TTC549 (cell line): ENCODE results near the gene RBBP5.

ENCODE experiments used
- FAIRE-seq: peaks from 2 replicates; lab custom pipeline; 2012; peaks lifted over from hg19 to GRCh38; lab: Jason Lieb, UNC

RBBP5 gene

DNA sequence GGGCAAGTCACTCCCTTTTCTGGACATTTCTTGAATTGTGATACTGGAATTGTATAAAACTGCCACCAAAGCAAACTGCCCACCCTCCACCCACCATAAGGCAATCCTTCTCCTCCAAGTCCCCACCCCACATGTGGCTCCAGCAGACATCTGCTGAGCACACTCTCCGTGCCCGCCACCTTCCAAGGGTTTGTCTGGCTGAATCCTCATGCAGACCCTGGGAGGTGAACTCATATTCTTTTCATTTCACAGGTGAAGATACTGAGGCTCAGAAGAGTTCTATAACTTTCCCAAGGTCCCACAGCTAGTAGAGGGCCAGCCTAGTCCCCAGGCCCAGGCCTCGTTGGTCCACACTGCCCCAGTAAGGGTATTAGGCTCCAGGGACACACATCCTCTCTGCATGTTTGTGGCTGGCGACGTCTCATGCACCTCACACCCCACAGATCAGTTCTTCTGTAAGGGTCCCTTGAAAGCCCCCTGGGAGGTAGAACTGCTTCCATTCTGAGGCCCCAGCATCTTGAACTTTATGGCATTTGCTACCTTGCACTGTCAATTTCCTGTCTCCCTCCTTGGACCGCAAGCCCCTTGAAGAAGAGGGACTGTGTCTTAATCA, 64.7 kb downstream of the RBBP5 start:
- no peak for FAIRE-seq

DNA sequence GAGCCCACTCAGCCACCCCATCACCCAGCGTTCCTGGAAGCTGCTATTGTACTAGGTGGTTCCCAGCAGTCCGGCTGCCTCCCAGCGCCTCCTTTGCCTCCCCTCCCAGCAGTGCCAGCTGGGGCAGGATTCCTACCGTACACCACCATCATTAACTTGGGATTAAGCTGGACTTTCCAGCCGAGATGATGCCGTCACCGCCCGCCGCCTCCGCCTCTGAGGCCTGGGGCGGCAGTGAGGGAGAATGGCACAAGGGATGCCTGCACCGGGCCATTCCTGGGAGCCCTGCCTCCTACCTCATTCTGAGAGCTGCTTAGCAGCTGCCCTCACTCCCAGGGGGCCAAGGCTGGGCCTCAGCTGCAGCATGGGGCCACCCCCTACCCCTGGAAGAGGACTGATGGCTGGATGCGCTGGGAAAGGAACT, 65.6 kb downstream of the RBBP5 start:
- FAIRE-seq, result no peak

DNA sequence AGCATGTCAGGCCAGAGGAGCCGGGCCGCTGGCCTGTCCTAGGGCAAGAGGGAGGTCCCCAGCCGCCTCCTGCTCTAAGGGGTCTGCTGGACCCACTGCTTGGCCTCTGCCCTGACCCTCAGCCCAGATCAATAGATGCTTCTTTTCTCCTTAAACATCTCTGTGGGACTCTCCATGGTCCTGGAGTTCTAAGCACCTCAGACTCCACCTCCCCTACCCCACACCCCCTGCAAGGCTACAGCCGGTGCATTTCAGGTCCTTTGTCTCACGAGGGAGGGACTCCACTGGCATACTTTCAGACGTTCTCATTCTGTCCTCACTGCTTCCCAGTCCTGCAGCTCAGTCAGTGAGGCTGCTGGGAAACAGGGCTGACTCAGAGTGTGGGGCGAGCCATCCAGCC, 67.8 kb downstream of the RBBP5 start:
- no peak for FAIRE-seq

DNA sequence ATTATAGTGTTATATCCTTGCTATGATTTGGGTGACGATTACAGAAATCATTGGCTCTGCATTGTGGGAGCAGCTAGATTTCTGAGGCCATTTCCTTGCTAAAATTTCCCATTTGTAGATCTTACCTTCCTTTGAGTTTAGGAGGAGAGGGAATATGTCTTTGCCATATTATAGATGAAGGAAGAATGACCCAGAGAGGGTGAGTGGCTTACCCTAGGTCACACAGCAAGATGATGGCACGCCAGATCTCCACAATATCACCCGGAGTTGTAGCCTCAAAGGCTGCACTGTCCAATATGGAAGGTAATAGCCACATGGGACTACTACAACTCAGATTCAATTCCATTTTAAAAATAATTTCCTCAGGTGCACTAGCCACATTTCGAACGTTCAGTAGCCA, 68.5 kb downstream of the RBBP5 start:
- FAIRE-seq, result no peak

DNA sequence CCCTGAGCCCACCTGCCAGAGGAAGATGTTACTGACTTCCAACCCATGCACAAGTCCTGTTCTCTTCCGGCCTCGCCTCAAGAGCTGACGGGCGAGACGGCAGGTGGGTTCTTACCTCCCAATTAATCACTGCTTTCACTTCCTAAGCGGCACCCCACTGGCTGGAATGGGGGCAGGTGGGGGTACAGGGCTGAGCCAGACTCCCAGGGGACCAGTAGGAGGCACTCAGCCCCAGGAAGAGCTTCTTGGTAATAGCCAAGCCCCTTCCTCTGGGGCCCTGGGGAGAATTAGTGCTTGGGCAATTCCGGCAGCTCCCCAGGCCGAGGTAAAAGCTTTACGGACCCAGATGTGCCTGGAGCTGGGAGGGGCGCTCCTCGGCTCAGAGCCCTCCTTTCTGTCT, 69.1 kb downstream of the RBBP5 start:
- FAIRE-seq, result no peak

DNA sequence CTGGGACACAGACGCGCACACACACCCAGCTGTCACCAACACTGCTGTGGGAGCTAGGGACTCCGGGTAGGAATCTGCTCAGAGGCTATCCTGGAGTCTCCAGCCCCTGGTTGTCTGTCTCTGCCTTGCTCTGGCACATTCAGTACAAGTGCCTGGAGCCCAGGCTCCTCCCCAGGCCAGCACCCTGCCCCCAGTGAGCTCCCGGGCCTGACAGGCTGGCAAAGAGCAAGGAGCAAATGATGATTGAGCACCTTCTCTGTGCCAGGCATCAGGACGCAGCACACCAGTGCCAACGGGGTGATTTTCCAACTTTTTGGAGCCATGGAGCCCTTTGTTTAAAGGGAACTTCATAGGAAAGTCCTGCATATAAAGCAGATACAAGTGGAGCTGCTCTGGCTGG, 72.3 kb downstream of the RBBP5 start:
- no peak for FAIRE-seq

DNA sequence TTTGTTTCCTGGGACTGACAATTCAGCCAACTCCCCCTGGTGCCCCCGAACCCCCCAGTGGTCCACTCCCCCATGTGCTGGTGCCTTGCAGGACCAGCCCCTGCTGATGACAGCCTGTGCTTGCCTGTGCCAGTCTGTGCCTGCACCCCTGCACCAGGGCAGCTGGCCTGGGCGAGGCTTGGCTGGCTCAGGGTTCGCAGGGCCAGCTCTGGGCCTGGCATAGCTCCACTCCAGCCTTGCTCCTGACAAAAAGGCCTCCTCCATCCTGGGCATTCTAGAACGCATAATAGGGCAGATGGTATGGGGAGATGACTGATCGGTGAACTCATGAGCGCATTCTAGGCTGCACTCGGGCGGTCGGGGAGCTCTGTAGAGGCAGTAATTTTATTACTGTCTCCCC, 73.4 kb downstream of the RBBP5 start:
- FAIRE-seq, result no peak

DNA sequence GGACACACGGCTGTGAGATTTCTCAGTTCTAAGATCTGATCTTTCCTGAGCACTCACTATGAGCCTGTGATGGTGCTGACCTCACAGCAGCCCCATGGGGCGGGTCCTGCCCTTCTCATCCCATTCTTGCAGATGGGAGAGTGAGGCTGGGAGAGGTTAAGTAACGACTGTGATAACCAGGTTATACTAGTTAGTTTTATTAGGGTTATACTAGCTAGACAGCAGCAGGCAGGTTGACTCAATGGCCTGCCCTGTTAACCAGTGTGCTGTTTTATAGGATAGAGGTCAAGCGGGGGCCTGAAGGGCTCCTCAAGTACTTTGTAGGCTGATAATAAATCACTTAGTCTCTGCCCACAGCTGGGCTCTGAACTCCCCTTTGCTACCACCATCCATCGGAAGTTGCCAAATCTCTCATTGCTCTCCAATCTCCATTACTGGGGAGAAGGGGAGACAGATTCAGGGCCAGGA, 74.0 kb downstream of the RBBP5 start:
- no peak for FAIRE-seq

DNA sequence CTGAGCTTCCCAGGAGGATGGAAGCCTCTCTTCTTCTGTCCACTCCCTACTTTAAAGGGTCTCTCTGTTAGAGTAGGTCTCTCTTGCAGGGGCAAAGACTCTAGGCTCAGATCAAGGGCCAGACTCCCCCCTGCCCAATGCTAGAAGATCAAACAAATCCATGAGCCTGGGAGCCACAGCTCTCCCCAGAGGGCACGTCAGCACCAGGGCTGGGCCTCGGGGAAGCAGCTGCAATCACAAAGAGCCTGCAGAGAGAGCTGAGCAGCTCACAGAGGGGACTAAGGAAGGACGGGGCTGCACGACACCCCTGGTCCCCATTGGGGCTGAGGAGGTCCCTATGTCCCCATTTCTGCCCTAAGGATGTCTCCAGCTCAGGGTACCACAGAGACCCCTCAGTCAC, 74.9 kb downstream of the RBBP5 start:
- no peak for FAIRE-seq

DNA sequence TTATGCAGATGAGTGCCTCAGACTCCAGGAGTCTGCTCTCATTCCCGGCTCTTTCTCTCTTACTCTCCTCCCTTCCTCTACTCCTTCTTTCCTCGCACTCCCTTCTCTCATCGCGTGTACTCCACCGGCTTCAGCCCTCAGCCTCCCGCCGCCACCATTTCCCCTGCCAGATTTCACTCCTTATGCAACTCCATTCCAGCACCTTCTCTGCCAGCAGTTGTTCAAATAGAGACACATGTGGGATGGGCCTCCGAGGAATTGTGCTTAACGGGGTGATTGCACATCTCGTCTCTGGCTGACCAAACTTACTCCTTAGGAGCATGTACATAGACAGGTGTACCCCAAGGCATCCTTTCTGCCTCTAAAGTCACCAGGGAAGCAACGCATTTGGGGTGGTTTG, 76.6 kb downstream of the RBBP5 start:
- FAIRE-seq, result no peak

DNA sequence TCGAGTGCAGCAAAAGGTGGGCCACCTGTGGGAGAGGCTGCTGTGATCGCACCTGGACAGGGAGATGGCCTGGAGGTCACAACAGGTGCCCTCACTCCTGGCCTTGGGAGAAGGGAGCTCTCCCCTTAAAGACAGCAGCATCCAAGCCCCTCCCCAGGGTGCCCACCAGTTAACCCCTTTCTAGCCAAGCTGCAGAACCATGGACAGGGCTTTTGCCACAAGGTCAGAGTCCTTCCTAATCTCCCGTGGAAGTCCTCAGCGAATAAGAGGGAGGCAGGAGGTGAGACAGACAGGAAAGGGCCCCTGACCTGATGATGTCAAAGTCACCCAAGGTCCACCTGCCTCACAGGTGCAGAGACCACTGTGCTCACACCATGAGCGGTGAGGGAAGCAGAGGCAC, 77.0 kb downstream of the RBBP5 start:
- FAIRE-seq, result no peak

DNA sequence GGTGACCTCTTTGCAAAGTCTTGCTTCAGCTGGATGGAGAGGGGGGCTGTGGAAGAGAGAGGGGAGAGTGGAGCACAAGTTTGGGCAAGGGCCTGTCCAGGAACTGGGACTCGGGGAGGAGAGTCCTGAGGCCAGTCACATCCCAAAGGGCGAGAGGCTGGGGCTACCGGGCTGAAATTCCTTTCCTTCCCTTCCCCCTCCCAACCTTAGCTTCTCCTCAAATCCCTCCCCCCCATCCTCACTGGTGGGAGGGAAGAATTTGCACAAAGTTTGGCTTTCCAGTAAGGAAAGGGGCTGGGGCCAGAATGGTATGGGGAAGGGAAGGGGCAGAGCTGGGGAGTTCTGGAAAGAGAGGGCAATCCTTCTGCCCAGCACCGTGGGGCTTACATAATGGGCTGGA, 77.9 kb downstream of the RBBP5 start:
- FAIRE-seq, result no peak

DNA sequence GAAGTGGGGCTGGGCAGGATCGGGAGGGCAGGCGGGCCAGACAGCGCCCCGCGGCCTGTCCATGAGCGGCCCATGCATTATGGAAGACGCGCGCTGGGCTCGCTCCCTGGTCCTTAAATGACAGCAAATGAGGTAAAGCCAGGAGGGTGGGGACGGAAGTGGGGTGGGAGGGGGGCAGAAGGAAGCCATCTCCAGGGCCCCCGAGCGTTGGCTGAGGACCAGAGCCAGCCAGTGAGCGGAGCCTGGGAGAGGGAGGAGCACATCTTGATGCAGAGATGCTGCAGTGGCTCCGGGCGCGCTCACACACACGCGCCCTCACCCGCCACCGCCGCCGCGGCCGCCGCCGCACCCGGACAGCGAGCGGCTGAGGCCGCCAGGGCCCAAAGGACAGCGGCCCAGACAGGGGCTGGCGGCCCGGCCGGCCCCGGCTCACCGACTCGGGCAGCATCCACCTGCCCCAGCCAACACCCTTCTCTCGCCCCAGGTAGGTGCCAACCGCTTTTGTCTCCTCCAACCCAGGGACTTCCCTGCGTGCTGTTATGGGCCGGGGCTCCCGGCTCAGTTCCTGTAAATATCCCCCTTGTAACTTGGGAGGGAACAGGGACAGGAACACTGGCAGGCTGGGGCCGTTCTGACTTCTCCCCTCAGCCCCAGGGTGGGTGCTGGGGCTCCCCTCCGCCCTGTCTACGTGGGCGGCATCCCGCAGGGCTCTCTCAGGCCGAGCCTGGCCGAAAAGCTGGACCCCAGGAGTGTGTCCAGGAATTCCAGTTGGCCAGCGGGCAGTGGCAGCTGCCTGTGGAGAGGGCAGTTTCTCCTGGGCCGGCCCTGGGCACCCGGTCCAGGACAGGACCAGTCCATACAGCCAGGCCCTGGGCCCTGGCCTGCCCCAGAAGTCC, 78.6 kb downstream of the RBBP5 start, which contains the start of gene CNTN2:
CNTN2 (plus strand) TSS at position 302 of the 896 bp plus-strand sequence. CDS start 9,974 bp downstream, outside the sequence.
- no peak for FAIRE-seq

DNA sequence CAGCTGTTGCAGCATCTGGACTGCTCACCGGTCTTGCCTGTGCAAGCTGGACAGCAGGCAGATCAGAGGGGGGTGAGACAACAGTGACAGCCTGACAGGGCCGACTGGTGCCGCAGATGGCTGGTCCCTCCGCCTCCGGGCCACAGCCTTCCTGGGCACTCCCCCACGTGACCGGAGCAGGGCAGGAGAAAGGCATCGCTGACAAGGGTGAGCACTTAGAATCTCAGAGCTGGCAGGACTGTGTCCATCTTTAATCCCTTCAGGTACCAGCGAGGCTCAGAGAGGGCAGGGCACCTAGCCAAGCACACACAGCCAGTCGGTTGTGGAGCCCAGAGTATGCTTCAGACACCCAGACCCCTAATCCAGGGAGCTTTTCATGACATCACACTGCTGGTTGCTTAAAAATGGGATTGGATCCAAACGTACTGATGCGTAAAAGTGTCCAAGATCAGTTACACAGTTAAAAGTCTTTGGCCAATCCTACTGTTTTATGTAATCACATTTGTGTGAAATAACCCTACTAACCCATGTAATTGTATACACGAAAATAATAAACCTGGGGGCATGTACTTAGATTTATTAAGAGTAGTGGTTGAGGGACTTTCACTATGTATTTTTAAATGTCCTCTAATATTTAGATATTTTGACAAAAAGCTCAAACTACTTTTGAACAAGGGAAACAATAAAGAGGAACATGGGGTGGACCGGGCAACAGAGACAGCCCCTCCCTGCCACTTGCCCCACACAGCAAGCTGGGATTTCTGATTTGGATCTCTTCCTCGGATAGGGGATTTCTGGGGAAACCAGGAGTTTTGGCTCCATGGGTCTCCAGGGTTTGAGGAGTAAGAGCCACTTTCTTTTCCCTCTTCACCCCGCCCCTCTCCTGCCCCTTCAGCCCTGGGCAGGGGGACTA, 79.5 kb downstream of the RBBP5 start:
- no peak for FAIRE-seq

DNA sequence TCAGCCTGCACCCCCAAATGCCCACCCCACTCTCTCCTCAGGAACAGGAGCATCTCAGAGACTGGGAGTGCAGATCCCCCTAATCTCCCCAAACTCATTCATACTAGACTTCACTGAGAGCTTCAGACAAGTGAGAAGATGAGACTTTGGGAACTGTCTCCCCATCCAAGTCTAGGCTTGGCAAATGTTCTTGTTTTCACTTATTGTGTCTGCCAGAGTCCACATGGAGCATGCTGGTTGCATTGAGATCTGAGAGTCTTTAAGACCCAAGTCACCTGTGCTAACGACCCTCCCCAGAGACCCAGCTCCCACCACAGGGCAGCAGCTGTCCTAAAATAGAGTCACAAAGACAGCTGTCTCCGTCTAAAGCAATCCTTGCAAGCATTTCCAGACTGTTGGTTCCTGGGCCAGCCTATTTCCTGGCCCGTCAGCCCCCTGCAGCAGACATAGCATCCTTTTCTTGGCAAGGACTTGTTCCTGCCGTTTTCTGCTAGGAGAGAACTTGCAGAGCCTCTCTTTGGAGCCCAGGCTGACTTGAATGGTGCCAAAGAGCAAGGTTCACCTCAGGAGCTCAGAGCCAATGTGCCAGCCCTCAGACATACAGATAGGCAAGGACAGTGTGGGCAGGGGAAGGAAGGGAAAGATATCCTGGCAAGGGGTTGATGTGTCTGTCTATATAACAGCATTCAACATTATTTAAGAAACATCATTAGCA, 80.6 kb downstream of the RBBP5 start:
- no peak for FAIRE-seq

DNA sequence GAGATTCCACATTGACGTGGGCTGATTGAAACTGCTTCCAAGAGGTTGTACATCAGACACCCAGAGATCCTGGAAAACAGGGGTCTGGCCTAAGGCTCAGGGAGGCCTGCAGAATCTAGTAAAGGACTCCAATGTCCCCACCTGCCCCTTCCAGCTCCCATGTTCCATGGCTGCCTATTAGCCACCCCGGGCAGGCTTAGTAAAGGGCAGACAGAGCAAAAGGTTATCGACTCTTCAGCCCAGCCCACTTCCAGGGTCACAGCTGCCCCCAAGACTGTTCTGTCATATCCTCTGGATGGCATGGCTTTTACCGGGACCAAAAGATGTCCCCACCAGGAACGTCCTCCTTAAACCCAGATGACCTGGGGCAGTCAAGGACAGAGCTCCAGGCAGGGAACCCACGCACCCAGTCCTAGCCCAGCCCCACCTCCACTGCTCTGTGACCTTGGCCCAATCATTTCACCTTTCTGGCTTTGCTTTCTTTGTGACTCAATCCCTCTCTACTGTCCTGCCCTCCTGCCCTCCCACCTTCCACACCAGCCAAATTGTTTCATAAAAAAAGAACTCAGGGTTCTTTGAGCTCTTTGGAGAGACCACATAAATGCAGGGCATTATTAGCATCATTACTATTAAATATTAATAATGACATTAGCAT, 83.5 kb downstream of the RBBP5 start:
- FAIRE-seq, result no peak

DNA sequence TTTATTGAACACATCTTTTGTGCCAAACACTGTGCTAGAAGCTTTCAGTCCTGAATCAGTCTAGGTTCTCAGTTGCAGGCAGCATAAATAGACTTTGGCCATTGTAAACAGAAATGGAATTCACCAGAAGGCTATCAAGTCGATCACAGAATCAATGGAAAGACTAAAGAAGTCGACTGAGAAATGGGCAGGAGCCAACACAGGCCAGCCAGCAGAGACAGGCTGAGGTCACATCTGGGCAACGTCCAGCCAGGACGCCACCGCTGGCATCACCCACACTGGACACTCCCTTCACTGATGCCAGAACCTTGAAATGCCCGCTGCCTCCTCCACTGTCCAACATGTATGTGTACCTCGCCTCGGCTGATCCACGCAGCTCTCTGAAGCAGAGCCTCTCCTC, 84.2 kb downstream of the RBBP5 start:
- FAIRE-seq, result no peak
